GM12878 (cell line): ENCODE results near the gene SUPT4H1. TPM values are rescaled to one million over a fixed set of nuclear protein-coding genes. Genes with fewer than 3 reads are reported as not detected.

Source experiments
- ATAC-seq: fragments of 200-7000 bp; cut with Tn5 transposase; 3 replicates; pipeline ENCODE4 v1.9.1; 2020; ENCODE audit warnings: mild to moderate bottlenecking, moderate library complexity
- BruUV-seq: library from RNA; stranded (reverse); fragments of 400-500 nt; replicated peaks from 2 replicates; lab custom pipeline; 2021; lab: Mats Ljungman, UMichigan
- CTCF ChIA-PET: fragments of 300-600 bp; sonication (Branson Sonifier 250); formaldehyde crosslinking; extraction: SDS; loops from one replicate; lab custom pipeline; 2021; ENCODE audit warnings: inconsistent platforms; lab: Yijun Ruan, JAX
- POLR2A ChIA-PET: fragments of 350-600 bp; formaldehyde crosslinking; extraction: SDS; loops from one replicate; lab custom pipeline; 2021; ENCODE audit warnings: inconsistent platforms; lab: Charles Lee
- RAD21 ChIA-PET: fragments of 300-600 bp; sonication (Branson Sonifier 250); formaldehyde crosslinking; loops from one replicate; lab custom pipeline; 2023; ENCODE audit warnings: antibody characterized with exemption; ENCODE audit not compliant: unreplicated experiment; lab: Charles Lee
- SMC1A ChIA-PET: fragments of 300-600 bp; sonication (Branson Sonifier 250); formaldehyde crosslinking; loops from one replicate; lab custom pipeline; 2023; ENCODE audit not compliant: unreplicated experiment, uncharacterized antibody; lab: Charles Lee
- DNase-seq: peaks from one replicate; pipeline ENCODE4 v3.0.0-alpha.2; 2011; ENCODE audit warnings: low read depth, low spot score
- FAIRE-seq: peaks from 3 replicates; lab custom pipeline; 2011; peaks lifted over from hg19 to GRCh38; lab: Jason Lieb, UNC
- H2AFZ ChIP-seq: 2 replicates; pipeline ENCODE4 v1.6.0; 2011; ENCODE audit warnings: low read depth, low read length, control low read depth; ENCODE audit not compliant: control insufficient read depth
- H3K27ac ChIP-seq: 2 replicates; pipeline ENCODE4 v1.5.1; 2011; ENCODE audit warnings: control low read depth; ENCODE audit not compliant: control insufficient read depth, insufficient read depth
- H3K27me3 ChIP-seq, 2 experiments: replicated peaks in 1 of 2; 2 replicates each; pipeline versions ENCODE4 v1.6.0 to v1.6.1; 2011; ENCODE audit warnings: low read length in 1 of 2; ENCODE audit not compliant: control insufficient read depth in 2 of 2, insufficient read depth in 2 of 2
- H3K36me3 ChIP-seq, 2 experiments: 2 replicates each; pipeline ENCODE4 v1.5.1; 2011; ENCODE audit warnings: low read length in 1 of 2; ENCODE audit not compliant: control insufficient read depth in 2 of 2, insufficient read depth in 2 of 2
- H3K4me1 ChIP-seq: 2 replicates; pipeline ENCODE4 v1.6.1; 2011; ENCODE audit warnings: mild to moderate bottlenecking, low read length, moderate library complexity, mixed read lengths; ENCODE audit not compliant: control insufficient read depth, insufficient read depth
- H3K4me2 ChIP-seq: 2 replicates; pipeline ENCODE4 v1.6.0; 2011; ENCODE audit warnings: control low read depth; ENCODE audit not compliant: control insufficient read depth, insufficient read depth
- H3K4me3 ChIP-seq: fragments of 200-600 bp; sonication (generic); 2 replicates; pipeline ENCODE4 v1.5.1; 2016
- H3K79me2 ChIP-seq: 2 replicates; pipeline ENCODE4 v1.6.0; 2011; ENCODE audit warnings: low read length; ENCODE audit not compliant: control insufficient read depth, insufficient read depth
- H3K9ac ChIP-seq: 2 replicates; pipeline ENCODE4 v1.8.0; 2011; ENCODE audit warnings: low read length, control low read depth, mixed read lengths; ENCODE audit not compliant: control insufficient read depth, insufficient read depth
- H3K9me3 ChIP-seq: replicated peaks from 3 replicates; pipeline ENCODE4 v1.5.1; 2011; ENCODE audit warnings: mild to moderate bottlenecking, low read length; ENCODE audit not compliant: control insufficient read depth, insufficient read depth
- H4K20me1 ChIP-seq: 2 replicates; pipeline ENCODE4 v1.6.0; 2011; ENCODE audit not compliant: control insufficient read depth, insufficient read depth
- ATF7 ChIP-seq: fragments of 450-650 bp; IDR thresholded peaks from 2 replicates; pipeline ENCODE4 v1.6.1; 2016; ENCODE audit warnings: low read depth, mild to moderate bottlenecking
- CHD1 ChIP-seq: IDR thresholded peaks from 2 replicates; pipeline ENCODE4 v1.6.1; 2012; ENCODE audit warnings: low read depth, low read length, improper control_type of control experiment
- CHD2 ChIP-seq: IDR thresholded peaks from 2 replicates; pipeline ENCODE4 v1.6.1; 2011; ENCODE audit warnings: low read depth, low read length, improper control_type of control experiment, borderline replicate concordance
- MYC ChIP-seq: IDR thresholded peaks from 2 replicates; pipeline ENCODE4 v1.6.1; 2011; ENCODE audit warnings: mild to moderate bottlenecking, low read length, moderate library complexity, inconsistent platforms; ENCODE audit not compliant: insufficient read depth, insufficient replicate concordance, insufficient read length, severe bottlenecking
- NR2C1 ChIP-seq: fragments of 450-650 bp; IDR thresholded peaks from 2 replicates; pipeline ENCODE4 v1.6.1; 2017; ENCODE audit warnings: antibody characterized with exemption, mild to moderate bottlenecking, moderate library complexity
- NR2F1 ChIP-seq: fragments of 450-650 bp; conservative IDR thresholded peaks from 2 replicates; pipeline ENCODE4 v1.6.1; 2017; ENCODE audit warnings: mild to moderate bottlenecking
- PAX5 ChIP-seq: IDR thresholded peaks from 2 replicates; pipeline ENCODE4 v1.6.1; 2011; ENCODE audit warnings: low read depth, low read length, borderline replicate concordance
- PBX3 ChIP-seq: IDR thresholded peaks from 2 replicates; pipeline ENCODE4 v1.6.1; 2011; ENCODE audit warnings: mild to moderate bottlenecking, low read depth, low read length, moderate library complexity; ENCODE audit not compliant: insufficient replicate concordance
- POLR2AphosphoS2 ChIP-seq: IDR thresholded peaks from 2 replicates; pipeline ENCODE4 v1.6.1; 2011; ENCODE audit warnings: low read depth, mild to moderate bottlenecking, low read length, improper control_type of control experiment, moderate library complexity
- SIN3A ChIP-seq: IDR thresholded peaks from 2 replicates; pipeline ENCODE4 v1.6.1; 2012; ENCODE audit warnings: low read depth, low read length, improper control_type of control experiment
- SP1 ChIP-seq: IDR thresholded peaks from one replicate; pipeline ENCODE4 v1.6.1; 2011; ENCODE audit warnings: low read depth, low read length
- TCF3 ChIP-seq: IDR thresholded peaks from 2 replicates; pipeline ENCODE4 v1.6.1; 2012; ENCODE audit warnings: low read depth, mild to moderate bottlenecking, low read length, borderline replicate concordance; ENCODE audit not compliant: insufficient read depth
- ZNF217 ChIP-seq: fragments of 450-650 bp; IDR thresholded peaks from 2 replicates; pipeline ENCODE4 v1.6.1; 2017; ENCODE audit warnings: antibody characterized with exemption, mild to moderate bottlenecking
- ZNF687 ChIP-seq: fragments of 450-650 bp; IDR thresholded peaks from 2 replicates; pipeline ENCODE4 v1.6.1; 2017; ENCODE audit warnings: mild to moderate bottlenecking, moderate library complexity
- WGBS: methylation state at CpG from one replicate; pipeline ENCODE4 v1.1.6; 2016; ENCODE audit warnings: low lambda C conversion rate; ENCODE audit not compliant: insufficient replicate concordance, insufficient coverage; ENCODE audit errors: missing lambda C conversion rate; 5-methylcytosine and 5-hydroxymethylcytosine counted together
- in situ Hi-C: fragments of 300-500 bp; cut with MboI; formaldehyde crosslinking; loops from 9 replicates; pipeline ENCODE4 v1.14.3; 2018; ENCODE audit warnings: mixed read lengths
- intact Hi-C: fragments of 100-400 bp; cut with micrococcal nuclease; formaldehyde crosslinking; loops from one replicate; pipeline ENCODE4 v1.14.2; 2022; ENCODE audit not compliant: unreplicated experiment
- polyA plus RNA-seq, 11 experiments: library from polyadenylated mRNA; depleted of rRNA in 4 of 11; unstranded in 6 of 11; stranded (reverse) in 5 of 11; fragments of >200 nt; fragmentation: Nextera tagmentation in 4 of 11; fragmentation: Illumina TruSeq in 1 of 11; extraction: Ambion mirVana in 4 of 11; extraction: Trizol in 1 of 11; gene quantifications; 1 replicate in 1 of 11; 2 replicates in 10 of 11; pipeline versions ENCODE4 v1.2.1 to v1.2.3, GENCODE V29; 2011 to 2016; ENCODE audit warnings: inconsistent platforms in 2 of 11, missing spikeins in 2 of 11, low read depth in 1 of 11
- total RNA-seq, 4 experiments: library from RNA; depleted of rRNA in 3 of 4; stranded (reverse); fragments of >200 nt in 3 of 4; fragmentation: Illumina TruSeq in 1 of 4; extraction: Trizol in 1 of 4; gene quantifications; 2 replicates each; pipeline versions ENCODE4 v1.2.1 to v1.2.3, GENCODE V29; 2013 to 2021

The SUPT4H1 gene
- total and polyA plus RNA-seq, 10 of the 15 experiments (the other 5 are each of a cell fraction or from before 2014, with no cell fraction given): 83.8 to 293 (median 128) TPM

- TF ChIP-seq PBX3 (peak; percentile 81), POLR2AphosphoS2 (peak; percentile 75; the same call in 1 of the 2 replicates), CHD2 (peak; percentile 78), PAX5 (0 out of 2 replicates have a peak, but pooled peaks have one; percentile 64), SP1 (peak; percentile 14), TCF3 (peak; percentile 77)
Observed at GRCh38 chr17:58328195-58329034, 23.6 kb downstream of the SUPT4H1 start, which contains the start of gene TSPOAP1 (continued).

GRCh38 chr17:58327363-58328194, 24.4 kb downstream of the SUPT4H1 start:
- Histone ChIP-seq H3K4me3 (peak overlapping the region; percentile 11; the same call in 1 of the 2 replicates), H4K20me1 (no peaks in the 10 kb centered on the region; the same call in 1 of the 2 replicates), H3K36me3 (peaks cover 6 to 14% of the 10 kb centered on the region in 2 experiments), H3K4me1 (peaks cover 18% of the 10 kb centered on the region), H3K9me3 (no peaks in the 10 kb centered on the region; the same call in 2 of the 3 replicates), H3K9ac (peak overlapping the region; percentile 48; the same call in 1 of the 2 replicates), H3K4me2 (peak overlapping the region; percentile 52), H3K79me2 (peaks cover 40% of the 10 kb centered on the region), H3K27me3 (no peaks in the 10 kb centered on the region; a peak in 1 of 4 replicates), H2AFZ (no peak overlapping the region), H3K27ac (peak overlapping the region; percentile 60)
- ChIA-PET SMC1A (interaction anchor here (0.6 to 3.8 kb wide), 13 partner anchors 9 to 177 kb away, joined by 3 to 40 read pairs (median 4); partner anchors contain the start of genes RNF43 and SUPT4H1), RAD21 (interaction anchor here (1.1 to 3.6 kb wide), 7 partner anchors 10 to 90 kb away, joined by 3 to 40 read pairs (median 7); partner anchors contain the start of genes RNF43 and SUPT4H1), POLR2A (interaction anchor here (0.7 to 8.4 kb wide), 8 partner anchors 10 to 111 kb away, joined by 3 to 77 read pairs (median 4); partner anchors contain the start of gene SUPT4H1), CTCF (interaction anchor here (0.8 to 4.0 kb wide), 9 partner anchors 10 to 89 kb away, joined by 3 to 51 read pairs (median 6); partner anchors contain the start of genes RNF43 and SUPT4H1)
- no peak for DNase-seq
- ATAC-seq: no peak
- WGBS: 16% methylated on average over 19 of the region's 19 CpGs
- in situ Hi-C loops (no loop called here), intact Hi-C loops (no loop called here)
- no peak for FAIRE-seq
- BruUV-seq: no TSS peak
- TF ChIP-seq ATF7: no peak
- TF ChIP-seq MYC: no peak
- no peak for TF ChIP-seq NR2C1
- 0 out of 2 replicates have a peak, but pooled peaks have one; percentile 9 for TF ChIP-seq NR2F1
- TF ChIP-seq CHD1: no peak
- TF ChIP-seq ZNF687: peak; percentile 12; the same call in 1 of the 2 replicates
- no peak for TF ChIP-seq ZNF217
- 0 out of 2 replicates have a peak, but pooled peaks have one; percentile 21 for TF ChIP-seq SIN3A
